HEK293 (cell line): ENCODE measurements around the gene FBLN5.

ENCODE experiments used
- CTCF ChIA-PET: fragments of 350-600 bp; formaldehyde crosslinking; extraction: SDS; loops from one replicate; lab custom pipeline; 2021; ENCODE audit warnings: antibody characterized with exemption; lab: Yijun Ruan, JAX
- POLR2A ChIA-PET: fragments of 300-600 bp; formaldehyde crosslinking; extraction: SDS; loops from one replicate; lab custom pipeline; 2020; ENCODE audit warnings: antibody characterized with exemption, inconsistent platforms; lab: Yijun Ruan, JAX
- H3K27ac ChIP-seq: fragments of 200-500 bp; sonication (Bioruptor generic); 2 replicates; pipeline ENCODE4 v1.5.1; 2014; ENCODE audit warnings: low read depth, low read length, control low read depth, inconsistent platforms; ENCODE audit errors: extremely low read depth
- H3K36me3 ChIP-seq, 2 experiments: fragments of 200-500 bp in 1 of 2; sonication (Bioruptor generic) in 1 of 2; 1 replicate in 1 of 2; 2 replicates in 1 of 2; pipeline ENCODE4 v1.5.1; 2014 to 2017; ENCODE audit warnings: inconsistent platforms in 2 of 2, low read length in 2 of 2; ENCODE audit not compliant: control insufficient read depth in 2 of 2, insufficient read depth in 1 of 2
- H3K4me1 ChIP-seq: fragments of 200-500 bp; sonication (Bioruptor generic); 2 replicates; pipeline ENCODE4 v1.5.1; 2014; ENCODE audit warnings: mild to moderate bottlenecking, low read length, inconsistent platforms; ENCODE audit not compliant: control insufficient read depth, insufficient read depth
- H3K4me3 ChIP-seq: 2 replicates; pipeline ENCODE4 v1.5.1; 2011; ENCODE audit warnings: low read depth, mild to moderate bottlenecking, control low read depth, low read length, moderate library complexity
- H3K9me3 ChIP-seq: fragments of 200-500 bp; sonication (Bioruptor generic); 2 replicates; pipeline ENCODE4 v1.5.1; 2014; ENCODE audit warnings: low read depth, low read length, inconsistent platforms; ENCODE audit not compliant: control insufficient read depth, insufficient read depth
- BCL6B ChIP-seq: fragments of 450-650 bp; formaldehyde crosslinking; IDR thresholded peaks from 2 replicates; pipeline ENCODE4 v1.5.1; 2017; ENCODE audit warnings: missing biosample characterization, missing genetic modification characterization
- GLI4 ChIP-seq: fragments of 450-650 bp; formaldehyde crosslinking; IDR thresholded peaks from 2 replicates; pipeline ENCODE4 v1.5.1; 2016; ENCODE audit warnings: missing biosample characterization, missing genetic modification characterization
- KLF17 ChIP-seq: fragments of 450-650 bp; formaldehyde crosslinking; IDR thresholded peaks from 2 replicates; pipeline ENCODE4 v1.5.1; 2016; ENCODE audit warnings: missing biosample characterization, missing genetic modification characterization
- MEIS1 ChIP-seq: sonication (generic); formaldehyde crosslinking; IDR thresholded peaks from 2 replicates; pipeline ENCODE4 v1.8.1; 2022; ENCODE audit warnings: missing genetic modification reagents, mild to moderate bottlenecking, borderline replicate concordance
- TCF7L2 ChIP-seq: IDR thresholded peaks from 2 replicates; pipeline ENCODE4 v1.6.1; 2011; ENCODE audit warnings: low read depth, mild to moderate bottlenecking, inconsistent platforms, low read length, moderate library complexity, borderline replicate concordance
- ZBTB48 ChIP-seq: fragments of 450-650 bp; formaldehyde crosslinking; IDR thresholded peaks from 2 replicates; pipeline ENCODE4 v1.5.1; 2016; ENCODE audit warnings: missing biosample characterization, missing genetic modification characterization
- ZFP69B ChIP-seq: fragments of 450-650 bp; formaldehyde crosslinking; IDR thresholded peaks from 2 replicates; pipeline ENCODE4 v1.5.1; 2016; ENCODE audit warnings: missing biosample characterization, missing genetic modification characterization
- ZNF133 ChIP-seq: fragments of 450-650 bp; formaldehyde crosslinking; IDR thresholded peaks from 2 replicates; pipeline ENCODE4 v1.5.1; 2016; ENCODE audit warnings: missing biosample characterization, missing genetic modification characterization
- ZNF169 ChIP-seq: fragments of 450-650 bp; formaldehyde crosslinking; IDR thresholded peaks from 2 replicates; pipeline ENCODE4 v1.5.1; 2016; ENCODE audit warnings: missing biosample characterization, missing genetic modification characterization
- ZNF214 ChIP-seq: fragments of 450-650 bp; formaldehyde crosslinking; IDR thresholded peaks from 2 replicates; pipeline ENCODE4 v1.5.1; 2017; ENCODE audit warnings: missing biosample characterization, mild to moderate bottlenecking, missing genetic modification characterization, borderline replicate concordance
- ZNF23 ChIP-seq: fragments of 450-650 bp; formaldehyde crosslinking; IDR thresholded peaks from 2 replicates; pipeline ENCODE4 v1.5.1; 2016; ENCODE audit warnings: missing biosample characterization, missing genetic modification characterization, borderline replicate concordance
- ZNF266 ChIP-seq: fragments of 450-650 bp; formaldehyde crosslinking; IDR thresholded peaks from 2 replicates; pipeline ENCODE4 v1.5.1; 2016; ENCODE audit warnings: missing biosample characterization, missing genetic modification characterization, low read depth
- ZNF335 ChIP-seq: fragments of 450-650 bp; formaldehyde crosslinking; conservative IDR thresholded peaks from 2 replicates; pipeline ENCODE4 v1.5.1; 2016; ENCODE audit warnings: missing biosample characterization, missing genetic modification characterization
- ZNF350 ChIP-seq: fragments of 450-650 bp; formaldehyde crosslinking; IDR thresholded peaks from 2 replicates; pipeline ENCODE4 v1.5.0; 2017; ENCODE audit warnings: missing biosample characterization, mild to moderate bottlenecking, missing genetic modification characterization
- ZNF362 ChIP-seq: fragments of 450-650 bp; formaldehyde crosslinking; IDR thresholded peaks from 2 replicates; pipeline ENCODE4 v1.5.1; 2016; ENCODE audit warnings: missing biosample characterization, missing genetic modification characterization
- ZNF404 ChIP-seq: fragments of 450-650 bp; formaldehyde crosslinking; IDR thresholded peaks from 2 replicates; pipeline ENCODE4 v1.5.1; 2017; ENCODE audit warnings: missing biosample characterization, missing genetic modification characterization
- ZNF518A ChIP-seq: fragments of 450-650 bp; formaldehyde crosslinking; conservative IDR thresholded peaks from 2 replicates; pipeline ENCODE4 v1.5.1; 2016; ENCODE audit warnings: low read depth, missing biosample characterization, missing genetic modification characterization
- ZNF544 ChIP-seq: fragments of 450-650 bp; formaldehyde crosslinking; IDR thresholded peaks from 2 replicates; pipeline ENCODE4 v1.5.0; 2017; ENCODE audit warnings: missing biosample characterization, missing genetic modification characterization
- ZNF555 ChIP-seq: fragments of 450-650 bp; formaldehyde crosslinking; conservative IDR thresholded peaks from 2 replicates; pipeline ENCODE4 v1.5.1; 2017; ENCODE audit warnings: missing biosample characterization, mild to moderate bottlenecking, missing genetic modification characterization, inconsistent platforms
- ZNF654 ChIP-seq: fragments of 450-650 bp; formaldehyde crosslinking; IDR thresholded peaks from 2 replicates; pipeline ENCODE4 v1.5.1; 2016; ENCODE audit warnings: low read depth, missing biosample characterization, missing genetic modification characterization
- ZNF660 ChIP-seq: fragments of 450-650 bp; IDR thresholded peaks from 2 replicates; pipeline ENCODE4 v1.5.1; 2018; ENCODE audit warnings: missing biosample characterization, mild to moderate bottlenecking, missing genetic modification characterization

FBLN5 gene

GRCh38 chr14:91918186-91918883 lies 29.2 kb downstream of the FBLN5 start (continued):
- TF ChIP-seq ZNF23 (tag by site-specific recombination), result no peak
- no peak for TF ChIP-seq ZNF555 (tag by site-specific recombination)
- no peak for TF ChIP-seq ZNF350 (tag by site-specific recombination)

GRCh38 chr14:91912035-91912434 lies 35.5 kb downstream of the FBLN5 start:
- no peak overlapping the region for H3K4me3 ChIP-seq
- H3K27ac ChIP-seq, result no peak overlapping the region
- CTCF ChIA-PET, result interaction anchor here (0.6 to 3.2 kb wide), 11 partner anchors 12 to 445 kb away, joined by 3 to 17 read pairs (median 5); no protein-coding TSS in a partner anchor
- H3K4me1 ChIP-seq, result no peaks in the 10 kb centered on the region
- POLR2A ChIA-PET, result no interaction called here
- no peaks in the 10 kb centered on the region for H3K9me3 ChIP-seq
- TF ChIP-seq ZFP69B (tag by site-specific recombination) (no peak), ZNF335 (tag by site-specific recombination) (peak; percentile 28; the same call in 1 of the 2 replicates)
- H3K36me3 ChIP-seq, result no peaks in the 10 kb centered on the region

GRCh38 chr14:91911474-91912032 lies 35.9 kb downstream of the FBLN5 start:
- H3K36me3 ChIP-seq, result no peaks in the 10 kb centered on the region
- H3K4me3 ChIP-seq, result no peak overlapping the region
- H3K4me1 ChIP-seq, result no peaks in the 10 kb centered on the region
- ChIA-PET CTCF (interaction anchor here (0.6 to 3.2 kb wide), 27 partner anchors 9 to 770 kb away, joined by 3 to 17 read pairs (median 4); no protein-coding TSS in a partner anchor), POLR2A (no interaction called here)
- H3K27ac ChIP-seq, result no peak overlapping the region
- no peaks in the 10 kb centered on the region for H3K9me3 ChIP-seq
- TF ChIP-seq KLF17 (tag by site-specific recombination), result no peak
- TF ChIP-seq ZNF266 (tag by site-specific recombination), result no peak
- TF ChIP-seq ZNF654 (tag by site-specific recombination), result peak; percentile 66
- TF ChIP-seq MEIS1, result no peak
- TF ChIP-seq TCF7L2, result no peak
- no peak for TF ChIP-seq ZNF214 (tag by site-specific recombination)
- TF ChIP-seq ZNF133, result no peak
- 0 out of 2 replicates have a peak, but pooled peaks have one; percentile 57 for TF ChIP-seq ZNF362 (tag by site-specific recombination)
- TF ChIP-seq ZNF518A (tag by site-specific recombination), result no peak
- no peak for TF ChIP-seq ZNF404 (tag by site-specific recombination)
- no peak for TF ChIP-seq ZNF169 (tag by site-specific recombination)
- TF ChIP-seq ZNF660 (tag by site-specific recombination), result peak; percentile 30; the same call in 1 of the 2 replicates
- TF ChIP-seq BCL6B (tag by site-specific recombination), result no peak
- no peak for TF ChIP-seq ZBTB48
- TF ChIP-seq GLI4 (tag by site-specific recombination), result no peak
- TF ChIP-seq ZNF335 (tag by site-specific recombination), result peak; percentile 52; the same call in 1 of the 2 replicates
- no peak for TF ChIP-seq ZNF544 (tag by site-specific recombination)
